CD1c-positive myeloid dendritic cell (primary cell): ENCODE results near the gene SRPRB.
A peak's percentile ranks its signal among the peaks of the same experiment; 100 is the strongest.

ENCODE experiments used
- DNase-seq: peaks from one replicate; pipeline ENCODE4 v3.0.0-alpha.2; 2016; ENCODE audit errors: extremely low spot score

SRPRB gene

GRCh38 chr3:133805702-133806475 is at the start of gene SRPRB:
Gene SRPRB (plus strand): TSS chr3:133805815. CDS start chr3:133805849, 34 bp downstream.
- peak; percentile 97 for DNase-seq

- no peak for DNase-seq
These were observed 48.6 kb upstream of the SRPRB start for GRCh38 chr3:133756716-133757694.

GRCh38 chr3:133757701-133758567 is 47.7 kb upstream of the SRPRB start:
- no peak for DNase-seq

GRCh38 chr3:133758568-133758928 is 47.1 kb upstream of the SRPRB start:
- no peak for DNase-seq

GRCh38 chr3:133758964-133759739 is 46.5 kb upstream of the SRPRB start:
- DNase-seq: no peak

- no peak for DNase-seq
These were observed 45.8 kb upstream of the SRPRB start for GRCh38 chr3:133759740-133760305.

GRCh38 chr3:133760916-133761315 is 44.7 kb upstream of the SRPRB start:
- no peak for DNase-seq

GRCh38 chr3:133761605-133762484 is 43.8 kb upstream of the SRPRB start:
- no peak for DNase-seq

GRCh38 chr3:133762539-133762938 is 43.1 kb upstream of the SRPRB start:
- no peak for DNase-seq

GRCh38 chr3:133763797-133764683 is 41.6 kb upstream of the SRPRB start:
- peak; percentile 60 for DNase-seq

GRCh38 chr3:133765256-133765655 is 40.4 kb upstream of the SRPRB start:
- DNase-seq: no peak

GRCh38 chr3:133767607-133768006 is 38.0 kb upstream of the SRPRB start:
- DNase-seq: no peak

- DNase-seq: no peak
These were observed 36.1 kb upstream of the SRPRB start for GRCh38 chr3:133769536-133769935.

- DNase-seq: no peak
These were observed 31.9 kb upstream of the SRPRB start for GRCh38 chr3:133773732-133774131.

- DNase-seq: no peak
These were observed 30.3 kb upstream of the SRPRB start for GRCh38 chr3:133775309-133775708.

- no peak for DNase-seq
These were observed 29.8 kb upstream of the SRPRB start for GRCh38 chr3:133775835-133776234.

- DNase-seq: no peak
These were observed 28.7 kb upstream of the SRPRB start for GRCh38 chr3:133776794-133777438.
